Heart left ventricle (tissue), 13 donors: ENCODE data around the gene ATRN.

Experiments used
- POLR2A ChIP-seq, 2 donors: fragments of 450-650 bp; IDR thresholded peaks; one replicate each; pipeline ENCODE4 v1.6.1; 2017; ENCODE audit warnings: antibody characterized with exemption in 2 of 2, mild to moderate bottlenecking in 2 of 2, moderate library complexity in 2 of 2
- TF ChIP-seq, protein P1 (sequence below), 12 donors: fragments of 200-600 bp; sonication (generic) in 4 of 12; IDR thresholded peaks; one replicate each; pipeline versions ENCODE4 v1.5.0 to v1.8.0; 2018 to 2022; ENCODE audit warnings: antibody characterized with exemption in 12 of 12, mild to moderate bottlenecking in 5 of 12
- donor health status: ischemic (EF 13 %, LVEDD 7.1; RV severe dilation, severe dysfunction).
- donor health status: DM: no; HTN: yes; CAD: no.
- donor health status: DM: no; HTN: no; CAD: no.
- donor health status: ischemic (EF 25% LVEDD 6.9; RV normal size, moderate dysfunction).
- donor health status: ischemic (EF 25% LVEDD 5.7; RV mildly dilated, moderate dysfunction).
- donor health status: ischemic (EF 35%, LVEDD 5.7; RV mildly dilated, moderate dysfunction).
- donor health status: nonischemic (EF 11% LVEDD 7.7; RV severe dilation, severe dysfunction).
- donor health status: DM: yes; HTN: yes; CAD: no.
- donor health status: PGD.
- donor health status: ischemic (EF 29% LVEDD 5.4; RV normal size, mild dysfunction).
- donor health status: nonischemic (EF 23%, LVEDD 6.1; RV moderate dilation, normal function).

DNA sequence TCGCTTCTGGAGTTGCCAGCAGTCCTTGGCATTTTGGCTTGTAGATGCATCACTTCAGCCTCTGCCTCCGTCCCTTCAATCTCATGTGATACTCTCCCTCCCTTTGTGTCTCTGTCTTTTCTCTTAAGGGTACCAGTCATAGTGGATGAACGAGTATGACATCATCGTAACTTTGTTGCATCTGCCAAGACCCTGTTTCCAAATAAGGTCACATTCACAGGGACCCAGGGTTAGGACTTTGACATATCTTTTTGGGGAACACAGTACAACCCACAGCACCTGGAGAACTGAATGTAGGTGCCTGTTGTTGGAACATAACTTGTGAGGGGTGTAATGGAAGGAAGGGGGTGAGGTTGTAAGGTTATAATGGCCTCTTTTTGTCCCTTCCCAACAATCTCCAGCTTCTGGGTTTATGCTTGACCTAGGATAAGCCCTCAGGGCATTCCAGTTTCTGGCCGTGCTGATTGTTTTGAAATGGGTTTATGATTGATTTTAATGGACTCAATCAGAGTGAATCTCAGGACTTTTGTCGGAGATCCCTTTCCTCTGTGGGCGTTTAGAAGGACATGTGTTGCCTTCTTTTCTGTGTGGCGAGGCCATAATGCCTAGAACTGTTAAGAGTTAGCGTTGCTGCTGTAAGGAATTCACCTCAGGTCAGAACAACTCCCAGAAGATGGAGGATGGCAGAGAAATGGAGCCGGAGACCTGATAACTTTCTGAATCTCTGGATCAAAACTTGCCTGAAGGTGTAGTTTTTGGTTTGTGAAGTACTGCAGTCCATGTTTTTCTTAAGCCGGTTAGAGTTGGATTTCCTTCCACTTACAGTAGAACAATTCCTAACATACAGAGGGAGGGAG lies 9.2 kb downstream of the ATRN start:
- TF ChIP-seq, protein P1, sequence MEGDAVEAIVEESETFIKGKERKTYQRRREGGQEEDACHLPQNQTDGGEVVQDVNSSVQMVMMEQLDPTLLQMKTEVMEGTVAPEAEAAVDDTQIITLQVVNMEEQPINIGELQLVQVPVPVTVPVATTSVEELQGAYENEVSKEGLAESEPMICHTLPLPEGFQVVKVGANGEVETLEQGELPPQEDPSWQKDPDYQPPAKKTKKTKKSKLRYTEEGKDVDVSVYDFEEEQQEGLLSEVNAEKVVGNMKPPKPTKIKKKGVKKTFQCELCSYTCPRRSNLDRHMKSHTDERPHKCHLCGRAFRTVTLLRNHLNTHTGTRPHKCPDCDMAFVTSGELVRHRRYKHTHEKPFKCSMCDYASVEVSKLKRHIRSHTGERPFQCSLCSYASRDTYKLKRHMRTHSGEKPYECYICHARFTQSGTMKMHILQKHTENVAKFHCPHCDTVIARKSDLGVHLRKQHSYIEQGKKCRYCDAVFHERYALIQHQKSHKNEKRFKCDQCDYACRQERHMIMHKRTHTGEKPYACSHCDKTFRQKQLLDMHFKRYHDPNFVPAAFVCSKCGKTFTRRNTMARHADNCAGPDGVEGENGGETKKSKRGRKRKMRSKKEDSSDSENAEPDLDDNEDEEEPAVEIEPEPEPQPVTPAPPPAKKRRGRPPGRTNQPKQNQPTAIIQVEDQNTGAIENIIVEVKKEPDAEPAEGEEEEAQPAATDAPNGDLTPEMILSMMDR (IDR thresholded peaks at IDR 0.05), result no peak
- TF ChIP-seq POLR2A (IDR thresholded peaks at IDR 0.05), result no peak
